ENCODE results near the gene TMEM229B. TPM values are rescaled to one million over a fixed set of nuclear protein-coding genes. Genes with fewer than 3 reads are reported as not detected.

TMEM229B gene
- total RNA-seq, 1 experiment from 2014 or later = 0.71 TPM

DNA sequence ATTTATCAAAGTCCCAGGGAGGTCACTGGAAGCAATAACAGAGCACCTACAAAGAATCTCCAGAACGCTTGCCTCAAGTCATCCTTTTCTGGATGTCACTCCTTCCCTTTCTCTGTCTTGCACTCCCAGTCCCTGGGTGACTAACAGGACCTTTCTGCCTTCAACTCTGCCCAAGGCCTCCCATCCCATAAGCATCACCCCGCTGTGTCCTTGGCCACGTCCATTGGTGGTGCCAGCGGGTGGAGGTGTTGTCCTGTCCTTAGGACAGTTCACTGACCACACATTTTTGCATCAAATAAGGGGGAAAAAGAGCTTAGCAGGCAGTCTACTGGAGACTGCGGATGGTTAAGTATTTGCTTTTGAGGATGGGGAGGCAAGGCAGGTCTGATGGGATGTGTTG lies 52.9 kb downstream of the TMEM229B start:
- DNase-seq (ENCODE audit: low read depth, low spot score) (no peak), ATAC-seq (no peak)
- H3K36me3 ChIP-seq (ENCODE audit: control insufficient read depth in 1 of 2, insufficient read depth in 2 of 2, low read length in 2 of 2) = no peaks in the 10 kb centered on the region
- no peaks in the 10 kb centered on the region for H3K79me2 ChIP-seq (ENCODE audit: insufficient read depth, low read length)
- no peak for TF ChIP-seq CEBPB (IDR thresholded peaks at IDR 0.05; ENCODE audit: low read depth)
- no peak for TF ChIP-seq RAD21 (IDR thresholded peaks at IDR 0.05; ENCODE audit: low read depth)
- TF ChIP-seq ZFX (IDR thresholded peaks at IDR 0.05) = no peak
- no peak overlapping the region for H3K9ac ChIP-seq (ENCODE audit: low read length)
- no peaks in the 10 kb centered on the region for H3K9me3 ChIP-seq (ENCODE audit: control insufficient read depth in 1 of 2, insufficient read depth in 1 of 2, low read depth in 1 of 2, low read length in 2 of 2)
- no peaks in the 10 kb centered on the region for H3K9me2 ChIP-seq (ENCODE audit: insufficient read depth)
- H3K27ac ChIP-seq (ENCODE audit: low read depth, low read length) = no peak overlapping the region
- H3K4me1 ChIP-seq (ENCODE audit: control insufficient read depth in 1 of 2, insufficient read depth in 2 of 2, low read length in 2 of 2) = no peaks in the 10 kb centered on the region
- H3K4me3 ChIP-seq (replicated peaks in 1 of 2; ENCODE audit: low read depth in 1 of 2, low read length in 2 of 2) = no peak overlapping the region
- H4K20me1 ChIP-seq (ENCODE audit: insufficient read depth) = no peaks in the 10 kb centered on the region
- intact Hi-C loops (cut with micrococcal nuclease) = no loop called here
- no TSS peak for BruUV-seq (replicated peaks)
- H3K4me2 ChIP-seq (ENCODE audit: low read length) = no peak overlapping the region
- H3K27me3 ChIP-seq (ENCODE audit: insufficient read depth, low read length) = 0 out of 2 replicates have a peak, but pooled peaks cover 5% of the 10 kb centered on the region
- no peak overlapping the region for H2AFZ ChIP-seq (ENCODE audit: low read depth, low read length, poor library complexity, severe bottlenecking)
- ChIA-PET CTCF (interaction anchor here (0.7 to 2.7 kb wide), 4 partner anchors 9 to 136 kb away, joined by 3 to 14 read pairs (median 3); no protein-coding TSS in a partner anchor), RAD21 (ENCODE audit: low non-redundant PET in 1 of 2, low total read pairs in 2 of 2, uncharacterized antibody in 2 of 2, unreplicated experiment in 2 of 2) (no interaction called here), POLR2A (interaction anchor here (1.2 kb wide), 1 partner anchor 12 kb away, joined by 3 read pairs; no protein-coding TSS in a partner anchor)

DNA sequence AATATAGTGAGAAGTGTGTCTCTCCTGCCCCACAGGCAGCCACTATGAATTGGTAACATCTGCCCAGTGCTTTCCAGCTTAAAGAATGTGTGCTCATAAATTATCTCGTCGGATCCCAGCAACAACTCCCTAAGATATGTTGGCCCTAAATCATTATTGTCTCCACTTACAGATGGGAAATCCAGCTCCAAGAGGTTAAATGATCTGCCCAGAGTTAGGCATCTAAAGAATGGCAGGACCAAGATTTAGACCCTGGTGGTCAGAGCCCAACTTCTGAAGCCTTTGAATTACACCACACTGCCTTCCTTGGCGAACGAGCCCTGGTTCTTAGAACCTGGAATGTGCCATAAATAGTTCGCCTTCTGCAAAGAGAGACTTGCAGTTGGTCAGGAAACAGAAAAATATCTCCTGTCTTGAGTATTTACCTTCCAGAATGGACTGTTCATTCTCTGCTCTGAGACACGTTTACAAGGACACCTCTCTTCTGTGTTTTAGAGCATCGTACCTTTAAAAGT lies 56.4 kb downstream of the TMEM229B start:
- ChIA-PET POLR2A (no interaction called here), CTCF (interaction anchor here (1.0 kb wide), 1 partner anchor 272 kb away, joined by 4 read pairs; no protein-coding TSS in a partner anchor), RAD21 (ENCODE audit: low non-redundant PET in 1 of 2, low total read pairs in 2 of 2, uncharacterized antibody in 2 of 2, unreplicated experiment in 2 of 2) (no interaction called here)
- H3K9me3 ChIP-seq (ENCODE audit: control insufficient read depth in 1 of 2, insufficient read depth in 1 of 2, low read depth in 1 of 2, low read length in 2 of 2) = no peaks in the 10 kb centered on the region
- TF ChIP-seq ZFX (IDR thresholded peaks at IDR 0.05) = no peak
- TF ChIP-seq EZH2 (IDR thresholded peaks at IDR 0.05) = no peak
- no peak for TF ChIP-seq RAD21 (IDR thresholded peaks at IDR 0.05; ENCODE audit: low read depth)
- TF ChIP-seq ZNF274 (IDR thresholded peaks at IDR 0.05; ENCODE audit: low read depth, low read length) = no peak
- TF ChIP-seq SIN3A (IDR thresholded peaks at IDR 0.05; ENCODE audit: low read depth) = no peak
- no peak for TF ChIP-seq POLR2A (IDR thresholded peaks at IDR 0.05; ENCODE audit: borderline replicate concordance, extremely low read depth, insufficient read depth, insufficient read length)
- TF ChIP-seq CBX3 (IDR thresholded peaks at IDR 0.05; ENCODE audit: low read depth) = no peak
- no peak for TF ChIP-seq SP1 (IDR thresholded peaks at IDR 0.05; ENCODE audit: low read depth)
- no peak for TF ChIP-seq YY1 (IDR thresholded peaks at IDR 0.05; ENCODE audit: extremely low read depth, insufficient replicate concordance, low read depth, low read length)
- no peak for TF ChIP-seq ELF1 (IDR thresholded peaks at IDR 0.05; ENCODE audit: borderline replicate concordance, low read depth)
- no peak for TF ChIP-seq JUND (IDR thresholded peaks at IDR 0.05)
- no peak for TF ChIP-seq EGR1 (IDR thresholded peaks at IDR 0.05; ENCODE audit: low read depth)
- TF ChIP-seq EZH2phosphoT487 (IDR thresholded peaks at IDR 0.05; ENCODE audit: borderline replicate concordance) = no peak
- TF ChIP-seq, protein P1, sequence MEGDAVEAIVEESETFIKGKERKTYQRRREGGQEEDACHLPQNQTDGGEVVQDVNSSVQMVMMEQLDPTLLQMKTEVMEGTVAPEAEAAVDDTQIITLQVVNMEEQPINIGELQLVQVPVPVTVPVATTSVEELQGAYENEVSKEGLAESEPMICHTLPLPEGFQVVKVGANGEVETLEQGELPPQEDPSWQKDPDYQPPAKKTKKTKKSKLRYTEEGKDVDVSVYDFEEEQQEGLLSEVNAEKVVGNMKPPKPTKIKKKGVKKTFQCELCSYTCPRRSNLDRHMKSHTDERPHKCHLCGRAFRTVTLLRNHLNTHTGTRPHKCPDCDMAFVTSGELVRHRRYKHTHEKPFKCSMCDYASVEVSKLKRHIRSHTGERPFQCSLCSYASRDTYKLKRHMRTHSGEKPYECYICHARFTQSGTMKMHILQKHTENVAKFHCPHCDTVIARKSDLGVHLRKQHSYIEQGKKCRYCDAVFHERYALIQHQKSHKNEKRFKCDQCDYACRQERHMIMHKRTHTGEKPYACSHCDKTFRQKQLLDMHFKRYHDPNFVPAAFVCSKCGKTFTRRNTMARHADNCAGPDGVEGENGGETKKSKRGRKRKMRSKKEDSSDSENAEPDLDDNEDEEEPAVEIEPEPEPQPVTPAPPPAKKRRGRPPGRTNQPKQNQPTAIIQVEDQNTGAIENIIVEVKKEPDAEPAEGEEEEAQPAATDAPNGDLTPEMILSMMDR (IDR thresholded peaks at IDR 0.05 in 2 of 3, conservative IDR thresholded peaks at IDR 0.05 in 1 of 3; ENCODE audit: borderline replicate concordance in 1 of 3, insufficient read depth in 1 of 3, low read depth in 2 of 3, low read length in 2 of 3) = no peak
- ATAC-seq (no peak), DNase-seq (ENCODE audit: low read depth, low spot score) (no peak)
- H3K4me3 ChIP-seq (replicated peaks in 1 of 2; ENCODE audit: low read depth in 1 of 2, low read length in 2 of 2) = no peak overlapping the region
- no peaks in the 10 kb centered on the region for H3K79me2 ChIP-seq (ENCODE audit: insufficient read depth, low read length)
- H3K9me2 ChIP-seq (ENCODE audit: insufficient read depth) = no peaks in the 10 kb centered on the region
- no TSS peak for BruUV-seq (replicated peaks)
- no peak overlapping the region for H3K27ac ChIP-seq (ENCODE audit: low read depth, low read length)
- H2AFZ ChIP-seq (ENCODE audit: low read depth, low read length, poor library complexity, severe bottlenecking) = no peak overlapping the region
- intact Hi-C loops (cut with micrococcal nuclease) = no loop called here
- H3K9ac ChIP-seq (ENCODE audit: low read length) = no peak overlapping the region
- no peaks in the 10 kb centered on the region for H3K36me3 ChIP-seq (ENCODE audit: control insufficient read depth in 1 of 2, insufficient read depth in 2 of 2, low read length in 2 of 2)
- H3K4me1 ChIP-seq (ENCODE audit: control insufficient read depth in 1 of 2, insufficient read depth in 2 of 2, low read length in 2 of 2) = peaks cover 5 to 20% of the 10 kb centered on the region in 2 experiments; a peak in 3 of 4 replicates
- no peaks in the 10 kb centered on the region for H4K20me1 ChIP-seq (ENCODE audit: insufficient read depth)
- H3K27me3 ChIP-seq (ENCODE audit: insufficient read depth, low read length) = no peaks in the 10 kb centered on the region
- H3K4me2 ChIP-seq (ENCODE audit: low read length) = no peak overlapping the region

Data from HCT116 (cell line).